SK-N-SH treated with all-trans-retinoic acid at 6 μM for 48 hours (cell line): ENCODE results near the gene FRMPD2.

Experiments
- ATAC-seq: fragments of 200-7000 bp; cut with Tn5 transposase; 3 replicates; pipeline ENCODE4 v1.9.1; 2020; ENCODE audit warnings: mild to moderate bottlenecking, moderate library complexity
- ARNTL ChIP-seq: fragments of 450-650 bp; formaldehyde crosslinking; IDR thresholded peaks from 2 replicates; pipeline ENCODE4 v1.5.0; 2020; ENCODE audit warnings: low read depth, mild to moderate bottlenecking, moderate library complexity, borderline replicate concordance
- BACH2 ChIP-seq: fragments of 250-450 bp; sonication (Bioruptor Pico); IDR thresholded peaks from 2 replicates; pipeline ENCODE4 v1.9.0; 2021; ENCODE audit warnings: mild to moderate bottlenecking, borderline replicate concordance
- CSDC2 ChIP-seq: fragments of 250-450 bp; sonication (Bioruptor Pico); IDR thresholded peaks from 2 replicates; pipeline ENCODE4 v1.5.0; 2020; ENCODE audit warnings: mild to moderate bottlenecking, moderate library complexity
- ESRRG ChIP-seq: fragments of 250-450 bp; sonication (Bioruptor Pico); IDR thresholded peaks from 2 replicates; pipeline ENCODE4 v1.6.1; 2021; ENCODE audit warnings: mild to moderate bottlenecking
- GLIS3 ChIP-seq: fragments of 250-450 bp; sonication (Bioruptor Pico); IDR thresholded peaks from 2 replicates; pipeline ENCODE4 v1.5.0; 2020; ENCODE audit warnings: mild to moderate bottlenecking, moderate library complexity
- ISL1 ChIP-seq: fragments of 250-450 bp; sonication (Bioruptor Pico); IDR thresholded peaks from 2 replicates; pipeline ENCODE4 v2.1.2; 2022; ENCODE audit warnings: mild to moderate bottlenecking, moderate library complexity
- OSR1 ChIP-seq: fragments of 250-450 bp; sonication (Bioruptor Pico); IDR thresholded peaks from 2 replicates; pipeline ENCODE4 v1.8.0; 2022; ENCODE audit warnings: moderate library complexity, mild to moderate bottlenecking, inconsistent platforms
- PATZ1 ChIP-seq: fragments of 250-450 bp; sonication (Bioruptor Pico); IDR thresholded peaks from 2 replicates; pipeline ENCODE4 v1.8.0; 2020; ENCODE audit warnings: mild to moderate bottlenecking, moderate library complexity, borderline replicate concordance
- POU6F1 ChIP-seq: fragments of 250-450 bp; sonication (Bioruptor Pico); IDR thresholded peaks from 2 replicates; pipeline ENCODE4 v1.8.0; 2021; ENCODE audit warnings: low read depth, mild to moderate bottlenecking, moderate library complexity, borderline replicate concordance
- PPARA ChIP-seq: fragments of 250-450 bp; sonication (Bioruptor Pico); IDR thresholded peaks from 2 replicates; pipeline ENCODE4 v1.5.0; 2020; ENCODE audit warnings: mild to moderate bottlenecking, borderline replicate concordance
- RARB ChIP-seq: fragments of 250-450 bp; sonication (Bioruptor Pico); IDR thresholded peaks from 2 replicates; pipeline ENCODE4 v1.8.0; 2021; ENCODE audit warnings: mild to moderate bottlenecking, moderate library complexity
- SNAI2 ChIP-seq: fragments of 250-450 bp; sonication (Bioruptor Pico); IDR thresholded peaks from 2 replicates; pipeline ENCODE4 v1.5.0; 2020; ENCODE audit warnings: mild to moderate bottlenecking, moderate library complexity
- TCF4 ChIP-seq: fragments of 250-450 bp; sonication (Bioruptor Pico); IDR thresholded peaks from 2 replicates; pipeline ENCODE4 v1.8.0; 2021; ENCODE audit warnings: mild to moderate bottlenecking, moderate library complexity, borderline replicate concordance
- TOX ChIP-seq: fragments of 250-450 bp; sonication (Bioruptor Pico); IDR thresholded peaks from 2 replicates; pipeline ENCODE4 v1.8.0; 2021; ENCODE audit warnings: mild to moderate bottlenecking, moderate library complexity, borderline replicate concordance
- ZC3H10 ChIP-seq: fragments of 250-450 bp; sonication (Bioruptor Pico); IDR thresholded peaks from 2 replicates; pipeline ENCODE4 v1.5.1; 2021; ENCODE audit warnings: mild to moderate bottlenecking, moderate library complexity
- ZFP3 ChIP-seq: fragments of 250-450 bp; sonication (Bioruptor Pico); IDR thresholded peaks from 2 replicates; pipeline ENCODE4 v1.5.0; 2020; ENCODE audit warnings: mild to moderate bottlenecking, moderate library complexity
- ZFP30 ChIP-seq: fragments of 450-650 bp; formaldehyde crosslinking; IDR thresholded peaks from 2 replicates; pipeline ENCODE4 v1.5.0; 2022; ENCODE audit warnings: mild to moderate bottlenecking, moderate library complexity
- ZNF565 ChIP-seq: fragments of 450-650 bp; formaldehyde crosslinking; conservative IDR thresholded peaks from 2 replicates; pipeline ENCODE4 v1.5.0; 2020; ENCODE audit warnings: low read depth, mild to moderate bottlenecking, moderate library complexity
- ZNF70 ChIP-seq: fragments of 450-650 bp; formaldehyde crosslinking; IDR thresholded peaks from 2 replicates; pipeline ENCODE4 v1.5.0; 2020; ENCODE audit warnings: mild to moderate bottlenecking, moderate library complexity
- ZNF8 ChIP-seq: fragments of 450-650 bp; formaldehyde crosslinking; IDR thresholded peaks from 2 replicates; pipeline ENCODE4 v1.5.0; 2020; ENCODE audit warnings: mild to moderate bottlenecking, moderate library complexity
- TF ChIP-seq, protein P1 (sequence below): fragments of 250-450 bp; sonication (Bioruptor Pico); IDR thresholded peaks from 2 replicates; pipeline ENCODE4 v1.5.1; 2021; ENCODE audit warnings: mild to moderate bottlenecking, moderate library complexity

FRMPD2 gene

GRCh38 chr10:48240196-48240595 is 34.3 kb downstream of the FRMPD2 start:
- ATAC-seq: no peak
- TF ChIP-seq GLIS3 (no peak), RARB (CRISPR knock-in tag) (no peak)
- TF ChIP-seq, all 23 proteins: peak for 0

DNA sequence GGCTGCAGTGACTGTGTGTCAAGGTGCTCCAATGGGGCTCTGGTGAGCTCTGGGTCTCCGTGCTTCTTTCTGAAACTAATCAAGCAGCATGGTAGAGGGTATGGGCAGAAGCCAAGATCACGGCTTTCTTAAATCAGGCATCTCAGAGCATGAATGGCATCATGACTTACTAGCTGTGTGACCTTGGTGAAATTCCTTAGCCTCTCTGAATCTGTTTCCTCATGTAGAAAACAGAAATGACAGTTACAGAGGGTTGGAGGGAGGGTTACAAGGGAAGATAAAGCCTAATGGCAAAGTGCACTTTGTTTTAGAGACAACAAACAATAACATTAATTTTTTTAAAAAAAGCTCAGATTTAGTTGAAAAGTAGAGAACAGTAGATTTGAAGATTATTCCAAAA is 34.9 kb downstream of the FRMPD2 start:
- no peak for TF ChIP-seq ZC3H10 (CRISPR knock-in tag)
- no peak for TF ChIP-seq TOX (CRISPR knock-in tag)
- no peak for TF ChIP-seq ZNF70
- TF ChIP-seq CSDC2 (CRISPR knock-in tag): no peak
- TF ChIP-seq ZFP3 (CRISPR knock-in tag): no peak
- no peak for TF ChIP-seq ISL1
- TF ChIP-seq BACH2: no peak
- no peak for TF ChIP-seq GLIS3
- TF ChIP-seq RARB (CRISPR knock-in tag): no peak
- TF ChIP-seq ESRRG: no peak
- TF ChIP-seq ZNF8: no peak
- TF ChIP-seq OSR1 (CRISPR knock-in tag): no peak
- no peak for TF ChIP-seq ZNF565 (CRISPR knock-in tag)
- no peak for TF ChIP-seq PPARA (CRISPR knock-in tag)
- no peak for ATAC-seq

DNA sequence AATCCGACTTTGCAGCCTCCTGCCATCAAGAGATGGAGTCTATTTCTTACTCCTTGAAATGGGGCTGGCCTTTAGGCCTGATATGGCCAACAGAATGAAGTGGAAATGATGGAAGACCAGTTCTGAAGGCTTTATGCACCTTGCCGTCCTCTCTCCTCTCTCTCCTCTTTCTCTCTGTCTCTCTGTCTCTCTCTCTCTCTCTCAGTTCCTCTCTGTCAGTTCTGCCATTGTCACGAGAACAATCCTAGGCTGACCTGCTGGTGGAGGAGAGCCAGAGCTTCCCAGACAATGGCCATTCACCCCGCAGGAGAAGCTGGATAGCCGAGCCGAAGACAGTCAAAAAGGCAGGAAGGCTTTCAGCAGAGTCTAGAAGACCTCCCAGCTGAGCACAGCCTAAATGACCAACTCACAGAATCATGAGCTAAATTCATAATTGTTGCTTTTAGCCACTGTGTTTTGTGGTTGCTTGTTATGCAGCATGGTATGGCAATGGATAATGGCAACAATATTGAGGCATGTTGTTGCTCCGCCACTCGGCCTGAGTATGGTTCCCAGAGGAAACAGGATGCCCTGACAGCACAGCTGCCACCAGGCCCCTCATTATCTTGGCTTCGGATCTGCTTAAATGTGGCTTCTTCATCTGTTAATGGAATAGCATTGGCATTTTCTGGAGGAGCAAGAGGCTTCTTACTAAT is 35.5 kb downstream of the FRMPD2 start:
- no peak for ATAC-seq

DNA sequence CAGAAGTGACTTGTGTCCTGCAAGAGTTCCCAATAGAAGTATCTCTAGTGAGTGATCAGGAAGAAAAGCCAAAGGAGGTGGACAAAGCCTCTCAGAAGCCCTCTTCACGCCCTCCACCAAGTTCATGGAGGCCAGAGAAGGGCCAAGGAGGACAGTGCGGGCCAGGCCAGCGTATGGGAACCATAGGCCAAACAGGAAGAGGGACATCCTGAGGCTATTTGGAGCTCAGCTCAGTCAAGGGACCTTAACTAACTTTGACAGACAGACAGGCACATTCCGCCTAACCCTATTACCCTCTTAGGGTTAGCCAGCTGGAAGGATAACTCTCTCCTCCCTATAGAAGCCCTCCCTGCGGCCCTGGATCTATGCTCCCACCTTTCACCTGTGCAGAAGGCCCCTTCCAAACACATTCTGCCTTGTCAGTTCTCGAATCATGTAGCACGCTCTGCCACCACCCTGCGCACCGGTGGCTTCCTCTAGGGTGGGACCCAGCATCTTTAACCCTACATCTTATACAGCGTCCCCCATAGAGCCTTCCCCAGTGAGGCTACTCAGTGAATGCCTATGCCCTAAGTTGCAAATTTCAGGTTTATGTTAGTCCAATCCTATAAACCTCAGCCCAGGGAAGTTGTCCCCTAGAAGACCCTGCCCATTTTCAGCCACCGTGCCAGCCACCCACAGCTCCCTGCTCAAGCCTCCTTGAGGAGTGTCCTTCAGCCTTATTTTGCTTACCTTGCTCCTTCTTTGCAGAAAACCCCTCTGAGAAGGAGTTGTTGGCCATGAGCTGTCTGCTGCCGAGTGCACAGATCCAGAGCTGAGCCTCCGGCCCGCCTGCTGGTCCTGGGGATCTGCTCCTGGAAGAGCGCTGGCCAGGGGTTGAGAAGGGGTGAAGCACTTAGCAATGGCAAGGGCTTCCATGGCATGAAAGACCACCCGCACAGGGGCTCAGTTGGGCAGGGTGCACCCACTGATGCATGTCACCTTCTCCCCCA is 36.9 kb downstream of the FRMPD2 start:
- TF ChIP-seq PATZ1: no peak
- TF ChIP-seq, protein P1, sequence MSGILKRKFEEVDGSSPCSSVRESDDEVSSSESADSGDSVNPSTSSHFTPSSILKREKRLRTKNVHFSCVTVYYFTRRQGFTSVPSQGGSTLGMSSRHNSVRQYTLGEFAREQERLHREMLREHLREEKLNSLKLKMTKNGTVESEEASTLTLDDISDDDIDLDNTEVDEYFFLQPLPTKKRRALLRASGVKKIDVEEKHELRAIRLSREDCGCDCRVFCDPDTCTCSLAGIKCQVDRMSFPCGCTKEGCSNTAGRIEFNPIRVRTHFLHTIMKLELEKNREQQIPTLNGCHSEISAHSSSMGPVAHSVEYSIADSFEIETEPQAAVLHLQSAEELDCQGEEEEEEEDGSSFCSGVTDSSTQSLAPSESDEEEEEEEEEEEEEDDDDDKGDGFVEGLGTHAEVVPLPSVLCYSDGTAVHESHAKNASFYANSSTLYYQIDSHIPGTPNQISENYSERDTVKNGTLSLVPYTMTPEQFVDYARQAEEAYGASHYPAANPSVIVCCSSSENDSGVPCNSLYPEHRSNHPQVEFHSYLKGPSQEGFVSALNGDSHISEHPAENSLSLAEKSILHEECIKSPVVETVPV (CRISPR knock-in tag): no peak
- no peak for TF ChIP-seq BACH2
- no peak for TF ChIP-seq OSR1 (CRISPR knock-in tag)
- no peak for TF ChIP-seq POU6F1 (CRISPR knock-in tag)
- ATAC-seq: no peak

More for the DNA sequence above, 35.5 kb downstream of the FRMPD2 start:
- no peak for TF ChIP-seq ZNF565 (CRISPR knock-in tag)
- TF ChIP-seq BACH2: no peak
- no peak for TF ChIP-seq ZNF70
- no peak for TF ChIP-seq TCF4 (CRISPR knock-in tag)
- TF ChIP-seq PPARA (CRISPR knock-in tag): no peak

- no peak for ATAC-seq
- no peak for TF ChIP-seq TCF4 (CRISPR knock-in tag)
- TF ChIP-seq ZNF565 (CRISPR knock-in tag): no peak
- no peak for TF ChIP-seq ZFP3 (CRISPR knock-in tag)
- TF ChIP-seq POU6F1 (CRISPR knock-in tag): no peak
- no peak for TF ChIP-seq ZNF70
- TF ChIP-seq ARNTL (CRISPR knock-in tag): no peak
- TF ChIP-seq CSDC2 (CRISPR knock-in tag): no peak
- TF ChIP-seq SNAI2 (CRISPR knock-in tag): no peak
- no peak for TF ChIP-seq RARB (CRISPR knock-in tag)
- TF ChIP-seq ZNF8: no peak
- TF ChIP-seq ZFP30 (CRISPR knock-in tag): no peak
- TF ChIP-seq ZC3H10 (CRISPR knock-in tag): no peak
- TF ChIP-seq, protein P1 (CRISPR knock-in tag): no peak
- no peak for TF ChIP-seq PATZ1
Measured at GRCh38 chr10:48236199-48236621, 38.3 kb downstream of the FRMPD2 start.
